Erythroblast (primary cell): ENCODE measurements around the gene KRTAP10-1.

Experiments
- DNase-seq, 2 experiments: peaks; one replicate each; lab custom pipeline; 2025; lab: John Stamatoyannopoulos, UW
- GATA1 ChIP-seq: IDR thresholded peaks from 2 replicates; pipeline ENCODE4 v1.6.1; 2011; ENCODE audit warnings: low read depth, mild to moderate bottlenecking, control low read depth, low read length, moderate library complexity
- POLR2A ChIP-seq: IDR thresholded peaks from 2 replicates; pipeline ENCODE4 v1.6.1; 2011; ENCODE audit warnings: mild to moderate bottlenecking, low read length

The KRTAP10-1 gene

DNA sequence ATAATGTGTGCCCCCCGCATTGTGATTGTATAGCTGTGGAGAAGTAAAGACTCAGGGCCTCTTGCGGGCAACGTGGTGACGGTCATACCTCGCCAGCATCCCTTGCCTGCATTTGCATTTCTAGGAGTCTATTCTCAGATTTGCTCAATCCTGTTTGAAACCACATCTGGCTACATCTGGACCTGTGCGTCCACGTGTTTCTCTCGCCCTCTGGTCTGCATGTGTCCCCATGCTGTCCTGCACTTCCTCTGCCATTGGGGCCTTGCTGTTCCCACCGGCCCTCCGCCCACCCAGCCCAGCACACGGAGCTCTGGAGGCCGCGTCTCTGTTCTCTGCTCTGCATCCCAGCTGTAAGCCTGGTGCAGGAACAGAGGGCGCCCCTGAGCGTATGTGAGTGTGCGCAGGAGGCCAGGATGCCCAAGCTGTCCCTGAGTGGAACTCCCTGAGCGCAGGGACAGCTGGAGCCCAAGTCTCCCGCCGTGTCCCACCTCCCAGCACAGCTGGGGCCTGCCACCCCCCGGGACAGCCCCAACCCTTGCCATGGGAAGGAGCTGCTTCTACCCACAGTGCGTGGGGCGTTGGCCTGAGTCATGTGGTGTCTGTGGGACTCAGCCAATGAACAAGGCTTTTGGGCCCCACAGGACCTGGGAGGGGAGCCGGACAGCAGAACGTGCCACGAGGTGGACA, 9.7 kb upstream of the KRTAP10-1 start:
- TF ChIP-seq GATA1: no peak
- TF ChIP-seq POLR2A: no peak
- no peak for DNase-seq

GRCh38 chr21:44548922-44549321, 8.9 kb upstream of the KRTAP10-1 start:
- DNase-seq: no peak
- TF ChIP-seq POLR2A (no peak), GATA1 (no peak)

GRCh38 chr21:44548381-44548780, 8.4 kb upstream of the KRTAP10-1 start:
- no peak for DNase-seq
- TF ChIP-seq GATA1 (no peak), POLR2A (no peak)

DNA sequence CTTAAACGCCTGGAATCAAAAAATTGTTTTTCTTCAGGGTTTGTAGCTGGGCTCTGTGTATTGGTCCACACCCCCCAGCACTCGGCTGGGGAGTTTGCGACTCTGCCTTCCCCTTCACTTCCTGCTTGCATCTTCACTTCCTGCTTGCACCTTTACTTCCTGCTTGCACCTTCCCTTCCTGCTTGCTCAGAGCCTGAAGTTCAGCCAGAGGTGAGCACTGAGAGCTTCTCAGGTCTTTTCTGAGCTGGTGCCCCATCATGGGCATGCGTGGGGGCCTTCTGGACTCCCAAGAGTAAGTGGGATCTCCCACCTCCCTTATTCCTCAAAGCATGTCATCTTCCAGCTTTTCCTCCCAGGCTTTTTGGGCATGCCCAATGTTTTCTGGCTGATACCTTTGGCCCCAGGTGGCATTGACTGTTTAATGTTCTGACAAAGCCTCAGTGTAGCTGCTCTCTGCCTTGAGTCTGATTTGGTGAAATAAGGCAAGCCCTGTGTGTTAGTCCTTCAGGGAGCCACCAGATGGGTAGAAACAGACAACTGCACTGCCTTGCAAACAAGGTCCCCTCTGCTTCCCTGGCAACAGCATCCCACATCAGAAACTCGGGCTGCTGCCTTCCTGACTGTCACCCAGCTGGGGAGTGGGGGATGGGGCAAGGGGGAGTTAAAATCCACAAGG, 7.8 kb upstream of the KRTAP10-1 start:
- DNase-seq: no peak

DNA sequence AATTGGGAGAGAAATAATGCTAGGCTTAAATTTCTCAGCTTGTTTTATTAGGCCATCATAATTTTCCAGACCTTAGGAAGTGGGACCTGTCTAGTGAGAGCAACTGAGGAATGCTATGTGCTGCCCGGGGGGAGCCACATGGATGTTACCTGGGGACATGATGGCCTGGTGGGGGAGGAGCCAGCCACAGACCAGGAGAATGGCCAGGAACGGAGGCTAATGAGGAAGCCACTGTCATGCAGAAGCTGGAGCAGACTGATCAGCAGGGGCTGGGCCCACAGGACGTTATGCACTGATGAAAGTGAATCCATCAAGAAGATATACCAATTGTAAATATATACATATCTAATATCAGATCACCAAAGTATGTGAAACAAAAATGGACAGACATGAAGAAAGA, 4.6 kb upstream of the KRTAP10-1 start:
- TF ChIP-seq POLR2A (no peak), GATA1 (no peak)
- no peak for DNase-seq

More for the DNA sequence above, 7.8 kb upstream of the KRTAP10-1 start:
- TF ChIP-seq GATA1 (no peak), POLR2A (no peak)

DNA sequence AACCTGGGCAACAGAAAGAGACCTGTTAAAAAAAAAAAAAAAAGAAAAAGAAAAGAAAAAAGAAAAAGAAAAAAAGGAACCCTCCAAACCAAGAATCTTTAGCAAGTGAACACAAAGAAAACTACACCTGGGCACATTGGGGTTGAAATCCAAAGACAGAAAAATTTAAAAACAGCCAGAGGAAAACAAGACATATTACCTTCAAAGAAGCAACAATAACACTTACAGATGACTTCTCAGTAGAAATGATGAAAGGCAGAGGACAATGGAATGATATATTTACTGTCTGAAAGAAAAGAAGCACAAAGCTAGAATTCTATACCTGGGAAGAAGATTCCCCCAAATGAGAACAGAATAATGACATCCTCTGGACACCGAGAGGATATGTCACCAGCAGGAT, 2.7 kb upstream of the KRTAP10-1 start:
- TF ChIP-seq GATA1 (no peak), POLR2A (no peak)
- DNase-seq: no peak

- DNase-seq: no peak
- TF ChIP-seq GATA1 (no peak), POLR2A (no peak)
Measured at GRCh38 chr21:44540741-44541288, 820 bp upstream of the KRTAP10-1 start.

GRCh38 chr21:44539046-44539445, 949 bp downstream of the KRTAP10-1 start:
- no peak for TF ChIP-seq GATA1
- TF ChIP-seq POLR2A: no peak
- no peak for DNase-seq

DNA sequence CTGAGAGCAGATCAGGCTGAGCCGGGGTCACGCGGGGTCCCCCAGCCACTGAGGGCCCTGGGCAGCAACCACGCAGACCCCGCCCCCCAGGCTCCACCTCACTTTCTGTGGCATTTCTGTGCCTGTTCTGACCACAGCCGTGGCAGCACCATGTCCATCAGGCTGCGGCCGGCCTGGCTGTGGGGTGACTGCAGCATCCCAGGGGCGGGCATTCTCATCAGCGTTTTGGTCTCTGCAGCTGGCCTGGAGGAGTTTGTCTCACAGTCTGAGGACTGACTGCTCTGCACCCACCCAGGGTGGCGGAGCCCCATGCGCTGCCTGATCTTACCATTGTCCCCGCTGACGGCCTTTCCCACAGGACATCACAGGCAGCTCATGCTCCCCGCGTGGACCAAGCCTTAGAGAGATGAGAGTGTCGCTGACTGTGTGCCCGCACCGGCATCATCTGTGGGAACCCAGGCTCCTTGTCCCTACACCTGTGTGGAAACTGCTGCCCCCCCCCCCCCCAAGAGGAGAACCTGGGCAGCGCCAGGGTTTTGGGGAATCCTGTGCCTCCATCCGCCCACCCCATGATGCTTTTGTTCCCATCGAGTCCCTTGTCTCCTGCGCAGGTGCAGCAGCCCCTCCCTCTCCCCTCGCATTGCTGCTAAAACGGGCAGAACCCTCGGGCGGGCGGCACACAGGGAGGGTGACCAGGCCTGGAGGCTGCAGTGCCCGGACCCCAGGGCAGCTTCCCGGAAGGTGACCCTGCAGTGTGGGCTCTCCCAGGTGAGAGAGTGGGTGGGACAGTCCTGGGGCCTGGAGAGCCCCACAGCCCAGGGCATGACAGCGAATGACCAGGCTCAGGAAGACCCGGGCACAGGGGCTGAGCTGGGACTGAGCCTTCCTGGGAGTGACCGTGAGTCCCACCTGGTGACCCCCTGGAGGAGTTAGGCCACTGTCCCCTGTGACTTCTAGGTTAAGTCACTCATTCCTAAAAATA, 1.8 kb downstream of the KRTAP10-1 start:
- no peak for TF ChIP-seq POLR2A
- TF ChIP-seq GATA1: no peak
- no peak for DNase-seq

DNA sequence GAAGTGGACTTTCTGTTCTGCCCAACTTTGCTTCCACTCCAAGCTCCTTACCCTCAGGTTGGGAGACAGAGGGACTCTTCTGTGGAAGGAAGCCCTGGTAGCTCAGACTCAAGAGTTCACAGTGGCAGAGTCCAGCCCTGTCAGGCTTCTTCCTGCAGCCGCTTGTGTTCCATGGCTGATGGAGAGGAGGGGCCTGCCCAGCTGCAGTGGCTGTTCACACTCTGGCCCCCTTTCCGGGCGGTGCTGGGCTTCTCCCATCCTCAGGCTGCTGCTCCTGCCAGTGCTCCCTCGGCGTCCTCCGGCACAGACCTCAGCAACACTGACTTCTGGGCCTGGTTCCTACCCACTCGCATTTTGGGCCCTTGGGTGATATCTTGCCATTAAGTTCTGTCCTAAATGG, 4.0 kb downstream of the KRTAP10-1 start:
- no peak for DNase-seq
- no peak for TF ChIP-seq GATA1
- no peak for TF ChIP-seq POLR2A

- no peak for DNase-seq
- no peak for TF ChIP-seq POLR2A
- no peak for TF ChIP-seq GATA1
Measured at GRCh38 chr21:44534688-44535087, 5.3 kb downstream of the KRTAP10-1 start.

DNA sequence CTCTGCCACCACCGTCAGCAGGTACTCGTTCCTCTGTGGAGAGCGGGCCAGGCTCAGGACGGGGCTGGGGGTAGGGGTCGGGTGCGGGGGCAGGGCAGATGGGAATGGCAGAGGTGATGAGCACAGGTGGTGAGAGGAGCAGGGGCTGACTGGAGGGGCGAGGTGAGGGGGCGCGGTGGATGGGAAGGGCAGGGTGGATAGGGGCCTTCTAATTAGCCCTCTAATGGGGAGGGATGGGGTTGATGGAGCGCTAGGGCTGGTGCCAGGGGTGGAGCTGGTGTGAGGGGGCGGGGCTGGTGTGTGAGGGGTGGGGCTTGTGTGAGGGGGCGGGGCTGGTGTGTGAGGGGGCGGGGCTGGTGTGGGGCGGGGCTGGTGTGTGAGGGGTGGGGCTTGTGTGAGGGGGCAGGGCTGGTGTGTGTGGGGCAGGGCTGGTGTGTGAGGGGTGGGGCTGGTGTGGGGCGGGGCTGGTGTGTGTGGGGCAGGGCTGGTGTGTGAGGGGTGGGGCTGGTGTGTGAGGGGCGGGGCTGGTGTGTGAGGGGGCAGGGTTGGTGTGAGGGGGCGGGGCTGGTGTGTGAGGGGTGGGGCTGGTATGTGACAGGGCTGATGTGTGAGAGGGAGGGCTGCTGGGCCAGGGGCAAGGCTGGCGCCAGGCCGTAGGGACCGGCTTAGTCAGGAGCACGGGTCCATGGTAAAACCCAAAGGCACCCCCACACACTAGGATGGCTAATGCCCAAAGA, 5.9 kb downstream of the KRTAP10-1 start:
- DNase-seq: peak in 1 of 2 experiments; percentile 8
- TF ChIP-seq POLR2A (no peak), GATA1 (no peak)
